Stomach (tissue), 9 donors: ENCODE measurements around the gene C2orf76. TPM values are rescaled to one million over a fixed set of nuclear protein-coding genes. Genes with fewer than 3 reads are reported as not detected.
"Not testable (repeated sequence)": the region's sequence is repeated elsewhere in the genome, so short reads cannot be mapped to it uniquely, and the experiment has no call there.

Experiments
- DNase-seq, 2 donors: peaks; one replicate each; pipeline versions ENCODE4 v3.0.0 to v3.0.0-alpha.2; 2013 to 2019
- H3K27ac ChIP-seq, 5 donors: fragments of 200-600 bp in 4 of 5; sonication (generic) in 4 of 5; one replicate each; pipeline ENCODE4 v1.5.1; 2013 to 2019; ENCODE audit warnings: mild to moderate bottlenecking in 1 of 5, moderate library complexity in 1 of 5
- H3K27me3 ChIP-seq, 3 donors: fragments of 200-600 bp; sonication (generic); one replicate each; pipeline ENCODE4 v1.5.1; 2017 to 2019; ENCODE audit warnings: mixed run types in 1 of 3
- H3K36me3 ChIP-seq, 4 donors: fragments of 200-600 bp; sonication (generic); 1 replicate in 3 of 4; 2 replicates in 1 of 4; pipeline ENCODE4 v1.5.1; 2016 to 2019
- H3K4me1 ChIP-seq, 4 donors: fragments of 200-600 bp; sonication (generic); one replicate each; pipeline ENCODE4 v1.5.1; 2016 to 2019
- H3K4me3 ChIP-seq, 4 donors: fragments of 200-600 bp; sonication (generic) in 3 of 4; one replicate each; pipeline ENCODE4 v1.5.1; 2016 to 2019; ENCODE audit warnings: mild to moderate bottlenecking in 1 of 4
- H3K9me3 ChIP-seq, 4 donors: fragments of 200-600 bp; sonication (generic); one replicate each; pipeline ENCODE4 v1.5.1; 2016 to 2019
- EP300 ChIP-seq: sonication (generic); formaldehyde crosslinking; IDR thresholded peaks from one replicate; pipeline ENCODE4 v1.6.1; 2017; ENCODE audit warnings: antibody characterized with exemption
- POLR2A ChIP-seq, 4 donors: fragments of 450-650 bp; IDR thresholded peaks; one replicate each; pipeline ENCODE4 v1.6.1; 2016; ENCODE audit warnings: antibody characterized with exemption in 4 of 4, control low read depth in 2 of 4, mild to moderate bottlenecking in 1 of 4, moderate library complexity in 1 of 4
- POLR2AphosphoS5 ChIP-seq, 3 donors: sonication (generic); formaldehyde crosslinking; IDR thresholded peaks; one replicate each; pipeline ENCODE4 v1.6.1; 2016; ENCODE audit warnings: antibody characterized with exemption in 3 of 3
- WGBS, 5 donors: extraction: QIAGEN DNeasy Blood & Tissue Kit in 3 of 5; methylation state at CpG; one replicate each; pipeline versions ENCODE4 v1.1.5 to v1.1.7; 2013 to 2018; 5-methylcytosine and 5-hydroxymethylcytosine counted together
- intact Hi-C: fragments of 100-400 bp; cut with DNase I; formaldehyde crosslinking; loops from one replicate; pipeline ENCODE4 v1.15.1; 2023; ENCODE audit warnings: low total_unique reads
- polyA plus RNA-seq, 3 donors: library from polyadenylated mRNA; stranded (reverse); fragments of 200-250 nt; gene quantifications; one replicate each; pipeline ENCODE4 v1.2.3, GENCODE V29; 2013
- total RNA-seq, 5 donors: library from RNA; depleted of rRNA; stranded (reverse); fragments of >200 nt; gene quantifications; one replicate each; pipeline versions ENCODE4 v1.1.0 to v1.2.3, GENCODE V29; 2014 to 2016
- TF ChIP-seq, protein P1 (sequence below), 7 experiments: fragments of 450-650 bp in 4 of 7; fragments of 200-600 bp in 3 of 7; sonication (generic) in 3 of 7; IDR thresholded peaks; one replicate each; pipeline ENCODE4 v1.5.1; 2016 to 2019; ENCODE audit warnings: antibody characterized with exemption in 7 of 7, control low read depth in 2 of 7, mild to moderate bottlenecking in 1 of 7
- donor health status: healthy with polysubstance abuse.
- donor health status: Bipolar disorder and iron deficiency.
- donor health status: healthy.

The C2orf76 gene
- total and polyA plus RNA-seq, 8 donors: 6.7 to 30.9 (median 15.2) TPM; not detected in 1

DNA sequence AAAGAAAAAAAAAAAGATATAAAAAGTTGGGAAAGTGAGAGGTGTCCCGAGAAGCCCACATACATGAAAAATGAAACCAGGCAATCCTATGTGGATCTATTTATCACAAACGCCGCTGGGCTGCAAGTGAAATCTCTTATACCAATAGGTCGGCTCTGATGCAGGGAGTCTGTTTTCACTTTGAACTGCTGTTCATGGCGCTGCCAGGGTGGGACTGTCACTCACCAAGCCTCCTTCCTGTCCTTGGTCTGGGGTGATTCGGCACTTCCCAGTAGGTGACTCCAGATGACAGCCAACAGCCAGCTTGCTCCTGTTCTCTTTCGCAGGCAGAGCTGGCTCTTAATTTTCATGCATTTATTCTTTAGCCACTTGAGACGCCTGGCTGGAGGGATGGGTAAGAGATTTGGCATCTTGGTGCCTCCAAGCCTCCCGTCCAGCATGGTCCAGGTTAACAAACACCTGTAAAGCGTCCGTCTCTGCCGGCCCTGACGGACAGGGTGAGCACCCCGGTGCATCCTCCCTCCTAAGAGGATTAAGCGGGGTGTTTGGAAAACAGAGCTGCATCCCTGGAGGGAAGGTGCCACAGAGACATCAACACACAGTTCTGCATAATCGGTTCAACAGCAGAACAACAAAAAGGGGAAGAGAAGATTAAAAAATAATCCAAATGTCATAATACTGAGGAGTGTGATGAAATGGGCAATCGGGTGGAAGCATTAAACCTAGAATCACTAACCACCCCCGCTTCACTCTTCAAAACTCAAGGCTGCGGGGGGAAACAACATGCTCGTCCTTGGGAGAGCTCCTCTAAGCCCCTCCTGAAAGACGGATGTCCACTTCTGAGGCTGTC is 84.3 kb downstream of the C2orf76 start:
- intact Hi-C loops: loop anchor here (10.0 kb wide), 1 partner anchor 268 kb away; no protein-coding TSS in a partner anchor
- Histone ChIP-seq H3K27ac (peak overlapping the region in 1 of 5 donors; percentile 60), H3K27me3 (no peaks in the 10 kb centered on the region), H3K9me3 (no peaks in the 10 kb centered on the region), H3K36me3 (peaks cover 0 to 9% (median 0%) of the 10 kb centered on the region in 4 donors), H3K4me1 (peaks cover 0 to 22% (median 8%) of the 10 kb centered on the region in 4 donors), H3K4me3 (no peak overlapping the region)
- TF ChIP-seq POLR2A (IDR thresholded peaks at IDR 0.05): no peak
- TF ChIP-seq, protein P1, sequence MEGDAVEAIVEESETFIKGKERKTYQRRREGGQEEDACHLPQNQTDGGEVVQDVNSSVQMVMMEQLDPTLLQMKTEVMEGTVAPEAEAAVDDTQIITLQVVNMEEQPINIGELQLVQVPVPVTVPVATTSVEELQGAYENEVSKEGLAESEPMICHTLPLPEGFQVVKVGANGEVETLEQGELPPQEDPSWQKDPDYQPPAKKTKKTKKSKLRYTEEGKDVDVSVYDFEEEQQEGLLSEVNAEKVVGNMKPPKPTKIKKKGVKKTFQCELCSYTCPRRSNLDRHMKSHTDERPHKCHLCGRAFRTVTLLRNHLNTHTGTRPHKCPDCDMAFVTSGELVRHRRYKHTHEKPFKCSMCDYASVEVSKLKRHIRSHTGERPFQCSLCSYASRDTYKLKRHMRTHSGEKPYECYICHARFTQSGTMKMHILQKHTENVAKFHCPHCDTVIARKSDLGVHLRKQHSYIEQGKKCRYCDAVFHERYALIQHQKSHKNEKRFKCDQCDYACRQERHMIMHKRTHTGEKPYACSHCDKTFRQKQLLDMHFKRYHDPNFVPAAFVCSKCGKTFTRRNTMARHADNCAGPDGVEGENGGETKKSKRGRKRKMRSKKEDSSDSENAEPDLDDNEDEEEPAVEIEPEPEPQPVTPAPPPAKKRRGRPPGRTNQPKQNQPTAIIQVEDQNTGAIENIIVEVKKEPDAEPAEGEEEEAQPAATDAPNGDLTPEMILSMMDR (IDR thresholded peaks at IDR 0.05): no peak
- TF ChIP-seq EP300: no peak
- no peak for TF ChIP-seq POLR2AphosphoS5 (IDR thresholded peaks at IDR 0.05)
- 76 to 80% (median 78%) methylated on average over 21 of the region's 21 CpGs for WGBS, 5 donors
- no peak for DNase-seq

DNA sequence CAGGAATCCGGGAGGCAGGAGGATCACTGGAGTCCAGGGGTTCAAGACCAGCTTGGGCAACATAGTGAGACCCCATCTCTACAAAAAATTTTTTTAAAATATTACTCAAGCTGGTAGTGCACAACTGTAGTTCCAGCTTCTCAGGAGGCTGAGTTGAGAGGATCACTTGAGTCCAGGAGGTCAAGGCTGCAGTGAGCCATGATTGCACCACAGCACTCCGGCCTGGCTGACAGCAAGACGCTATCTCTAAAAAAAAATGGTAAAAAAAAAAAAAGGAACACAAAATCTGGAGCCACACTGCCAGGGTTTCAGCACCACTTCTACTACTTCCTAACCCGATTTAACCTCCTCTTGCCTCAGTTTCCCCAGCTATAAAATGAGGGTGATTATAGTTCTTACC is 86.0 kb downstream of the C2orf76 start:
- intact Hi-C loops: loop anchor here (10.0 kb wide), 1 partner anchor 266 kb away; no protein-coding TSS in a partner anchor
- no peak overlapping the region for H3K4me3 ChIP-seq
- WGBS, 5 donors: 65 to 77% (median 71%) methylated on average over 4 of the region's 4 CpGs

DNA sequence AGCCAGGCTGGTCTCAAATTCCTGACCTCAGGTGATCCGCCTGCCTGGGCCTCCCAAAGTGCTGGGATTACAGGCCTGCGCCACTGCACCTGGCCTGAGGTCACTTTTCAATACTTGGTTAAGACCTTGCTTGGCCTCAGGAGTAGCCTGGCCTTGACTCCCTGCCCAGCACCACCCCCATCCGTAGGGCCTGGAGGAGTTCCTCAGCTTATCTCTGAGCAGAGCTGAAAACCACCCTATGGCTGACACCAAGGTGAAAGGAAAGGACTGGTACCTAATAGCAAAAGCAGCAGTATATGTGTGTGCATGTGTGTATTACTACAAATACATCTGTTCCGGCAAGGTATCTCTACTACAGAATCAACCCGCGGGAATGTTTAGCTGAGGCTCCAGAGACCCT is 87.0 kb downstream of the C2orf76 start:
- Histone ChIP-seq H3K4me3 (no peak overlapping the region), H3K4me1 (peaks cover 0 to 25% (median 8%) of the 10 kb centered on the region in 4 donors), H3K36me3 (no peaks in the 10 kb centered on the region), H3K27ac (no peak overlapping the region), H3K9me3 (no peaks in the 10 kb centered on the region), H3K27me3 (no peaks in the 10 kb centered on the region)
- TF ChIP-seq POLR2AphosphoS5 (IDR thresholded peaks at IDR 0.05): no peak
- TF ChIP-seq POLR2A (IDR thresholded peaks at IDR 0.05): no peak
- TF ChIP-seq, protein P1 (IDR thresholded peaks at IDR 0.05): no peak
- no peak for TF ChIP-seq EP300
- DNase-seq: peak in 1 of 2 donors; percentile 46
- intact Hi-C loops: loop anchor here (10.0 kb wide), 1 partner anchor 265 kb away; no protein-coding TSS in a partner anchor
- WGBS, 5 donors: 60 to 82% (median 72%) methylated on average over 5 to 6 of the region's 6 CpGs

More for the DNA sequence above, 86.0 kb downstream of the C2orf76 start:
- TF ChIP-seq, protein P1 (IDR thresholded peaks at IDR 0.05): no peak
- TF ChIP-seq POLR2A (IDR thresholded peaks at IDR 0.05) (no peak), POLR2AphosphoS5 (IDR thresholded peaks at IDR 0.05) (no peak)
- no peaks in the 10 kb centered on the region for H3K27me3 ChIP-seq
- H3K9me3 ChIP-seq: no peaks in the 10 kb centered on the region
- H3K36me3 ChIP-seq: no peaks in the 10 kb centered on the region
- no peak for DNase-seq
- H3K4me1 ChIP-seq: peaks cover 0 to 25% (median 8%) of the 10 kb centered on the region in 4 donors
- no peak overlapping the region for H3K27ac ChIP-seq

DNA sequence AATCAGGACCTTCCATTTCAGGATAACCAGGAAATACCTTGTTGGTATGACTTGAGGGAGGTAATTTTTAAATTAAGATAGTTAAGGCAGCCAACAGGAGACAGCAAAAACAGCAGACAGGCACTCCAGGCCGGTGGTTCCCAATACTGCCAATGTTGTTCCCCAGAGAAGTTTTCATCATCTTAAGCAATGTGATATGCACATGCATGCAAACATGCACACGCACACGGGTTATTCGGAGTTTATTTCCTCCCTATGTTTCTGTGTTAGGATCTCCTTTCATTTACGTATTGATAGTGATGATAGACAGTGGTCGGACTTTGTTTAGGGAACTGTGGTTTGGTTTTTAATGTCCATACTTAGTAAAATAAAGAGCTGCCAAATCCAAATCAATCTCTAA is 87.7 kb downstream of the C2orf76 start:
- H3K4me1 ChIP-seq: peaks cover 0 to 19% (median 5%) of the 10 kb centered on the region in 4 donors
- WGBS, 5 donors: 82 to 92% (median 91%) methylated on average over 6 of the region's 6 CpGs
- no peak overlapping the region for H3K27ac ChIP-seq
- no peak for TF ChIP-seq EP300
- no peaks in the 10 kb centered on the region for H3K36me3 ChIP-seq
- intact Hi-C loops: no loop called here
- H3K27me3 ChIP-seq: no peaks in the 10 kb centered on the region
- no peak for DNase-seq
- H3K4me3 ChIP-seq: no peak overlapping the region
- no peaks in the 10 kb centered on the region for H3K9me3 ChIP-seq

DNA sequence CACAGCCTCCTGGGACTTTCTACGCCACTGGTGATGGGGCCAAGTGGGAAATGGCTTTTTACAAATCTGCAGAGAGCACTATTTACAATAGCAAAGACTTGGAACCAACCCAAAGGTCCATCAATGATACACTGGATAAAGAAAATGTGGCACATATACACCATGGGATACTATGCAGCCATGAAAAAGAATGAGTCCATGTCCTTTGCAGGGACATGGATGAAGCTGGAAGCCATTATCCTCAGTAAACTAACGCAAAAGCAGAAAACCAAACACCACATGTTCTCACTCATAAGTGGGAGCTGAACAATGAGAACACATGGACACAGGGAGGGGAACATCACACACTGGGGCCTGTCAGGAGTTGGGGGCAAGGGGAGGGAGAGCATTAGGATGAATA is 88.2 kb downstream of the C2orf76 start:
- intact Hi-C loops: not testable (repeated sequence)

More for the DNA sequence above, 88.2 kb downstream of the C2orf76 start:
- not testable (repeated sequence) for H3K27ac ChIP-seq, DNase-seq, H3K27me3 ChIP-seq, H3K4me3 ChIP-seq, H3K9me3 ChIP-seq, H3K36me3 ChIP-seq
- peaks cover 0 to 13% (median 3%) of the 10 kb centered on the region in 4 donors for H3K4me1 ChIP-seq
- 75 to 93% (median 83%) methylated on average over 2 of the region's 2 CpGs for WGBS, 5 donors
